Left renal pelvis (tissue), 4 donors: ENCODE data around the gene MAPK8. TPM values are rescaled to one million over a fixed set of nuclear protein-coding genes. Genes with fewer than 3 reads are reported as not detected.

Experiments used
- polyA plus RNA-seq, 4 donors: library from polyadenylated mRNA; unstranded; fragments of 120-200 nt; gene quantifications; one replicate each; pipeline ENCODE4 v1.2.1, GENCODE V29; 2013; ENCODE audit not compliant: insufficient read length in 4 of 4

Gene MAPK8
- polyA plus RNA-seq, 4 donors, result 61.3 to 85.0 (median 76.0) TPM

Other genes with a start within 250 kb of the MAPK8 start
- 1 to 10 TPM in 1 of 4 donors, under 1 TPM in 3; 0.08 to 1.1 (median 0.50) TPM for gene FRMPD2, start 32.0 kb upstream of the MAPK8 start, polyA plus RNA-seq